Ecto neural progenitor cell (in vitro differentiated cells): Measurements from ENCODE around the gene CCDC196.
A peak's percentile ranks its signal among the peaks of the same experiment; 100 is the strongest.
"Not testable (repeated sequence)": the region's sequence is repeated elsewhere in the genome, so short reads cannot be mapped to it uniquely, and the experiment has no call there.

Experiments used
- DNase-seq: peaks from one replicate; pipeline ENCODE4 v3.0.0-alpha.2; 2018; ENCODE audit warnings: low spot score

The CCDC196 gene

DNA sequence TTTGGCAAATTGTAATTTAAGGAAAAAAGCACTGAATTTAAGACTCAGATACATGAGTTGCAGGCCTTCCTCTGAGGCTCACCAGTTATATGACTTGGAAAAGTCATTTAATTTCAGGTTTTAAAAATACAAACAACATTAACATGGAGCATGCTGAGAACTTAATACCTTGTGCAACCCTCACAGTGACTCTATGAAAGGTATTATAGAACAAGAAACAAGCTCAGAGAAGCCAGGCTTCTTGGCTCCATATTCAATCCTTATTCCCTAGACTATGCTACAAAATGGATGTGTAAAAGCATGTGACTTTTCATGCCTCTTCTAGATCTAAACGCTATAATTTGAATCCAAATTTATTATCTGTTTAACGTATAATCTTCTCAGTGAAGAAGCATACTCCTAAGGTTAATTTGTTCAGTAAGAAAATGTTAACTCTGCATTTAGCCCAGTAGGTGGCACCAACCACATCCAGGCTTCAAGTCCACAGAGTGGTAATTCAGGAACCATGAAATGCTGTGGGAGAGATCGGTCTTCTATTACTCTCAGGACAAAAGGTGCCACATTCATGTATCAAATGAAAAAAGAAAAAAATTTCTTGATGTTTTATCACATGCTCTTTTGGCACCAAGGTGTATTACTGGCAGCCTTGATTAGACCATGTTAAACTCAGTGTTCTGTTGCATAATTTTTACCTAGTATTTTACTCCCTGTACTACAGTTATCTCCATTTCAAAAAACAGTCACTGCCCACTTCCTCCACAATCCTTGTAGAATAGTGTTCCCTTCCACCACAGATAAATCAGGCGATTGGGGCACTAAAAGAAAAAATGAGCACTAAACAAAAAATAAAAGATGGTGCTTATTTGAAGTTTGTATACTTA, 9.3 kb downstream of the CCDC196 start:
- DNase-seq, result no peak

DNA sequence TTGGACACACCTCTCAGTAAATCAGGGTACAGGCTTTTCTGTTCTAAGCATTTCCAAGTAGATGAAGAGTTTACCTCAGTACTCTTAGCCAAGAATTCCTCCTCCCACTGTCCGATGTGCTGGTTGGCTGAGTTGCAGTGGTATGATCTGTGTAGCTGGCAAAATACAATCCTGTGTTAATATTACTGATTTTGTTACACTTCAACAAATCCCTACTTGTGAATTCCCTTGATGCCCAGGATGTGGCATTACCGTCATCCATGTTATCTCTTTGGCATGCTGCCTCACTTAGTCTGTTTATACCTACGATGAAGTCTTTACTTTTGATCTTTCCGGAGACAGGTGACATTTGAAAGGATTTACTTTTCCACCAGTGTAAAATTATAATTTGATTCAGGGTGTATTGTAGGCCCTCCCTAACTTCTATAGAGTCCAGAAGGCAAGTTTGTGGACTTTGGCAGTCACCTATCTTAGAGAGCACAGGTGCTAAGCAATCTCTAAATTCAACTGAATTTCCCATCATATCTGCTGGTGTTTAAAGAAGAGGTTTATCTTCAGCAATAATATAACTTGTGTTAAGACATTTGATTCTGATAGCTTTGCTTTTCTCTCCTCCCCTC, 10.1 kb downstream of the CCDC196 start:
- no peak for DNase-seq

DNA sequence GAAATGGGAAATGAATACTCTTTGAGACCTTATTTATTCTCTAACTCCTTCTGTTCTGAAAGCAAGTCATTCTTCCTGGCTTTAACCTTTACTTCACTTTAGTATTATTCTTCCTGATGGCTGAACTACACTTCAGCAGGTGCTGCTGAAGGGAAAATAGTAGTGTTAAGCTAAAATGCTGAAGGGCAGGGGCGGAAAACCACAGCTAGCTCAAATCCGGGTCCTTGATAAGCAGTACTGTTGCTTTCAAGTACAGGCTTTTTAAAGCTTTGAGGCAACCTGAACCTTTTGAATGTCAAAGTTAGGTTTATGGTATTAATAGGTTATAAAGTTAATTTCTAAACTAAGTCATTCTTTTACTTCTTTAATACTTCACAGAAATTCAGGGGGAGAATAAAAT, 10.7 kb downstream of the CCDC196 start:
- no peak for DNase-seq

DNA sequence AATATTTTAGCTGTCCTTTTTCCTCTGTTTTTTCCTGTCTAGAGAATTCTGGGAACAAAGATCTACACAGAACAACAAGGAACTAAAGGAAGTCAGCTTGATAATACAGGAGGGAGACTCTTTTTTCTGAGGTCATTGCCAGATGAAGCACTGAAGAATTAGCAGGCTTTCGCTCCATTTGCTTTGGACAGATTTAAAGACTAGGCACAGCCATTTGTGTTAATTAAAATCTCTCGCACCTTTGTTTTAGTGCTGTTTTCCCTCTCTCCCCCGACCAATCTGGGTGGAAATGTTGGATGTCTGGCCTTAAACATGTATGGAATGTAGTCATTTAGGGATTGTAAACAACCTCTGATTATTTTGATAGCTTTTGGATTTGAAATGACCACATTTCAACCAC, 12.1 kb downstream of the CCDC196 start:
- DNase-seq, result no peak

DNA sequence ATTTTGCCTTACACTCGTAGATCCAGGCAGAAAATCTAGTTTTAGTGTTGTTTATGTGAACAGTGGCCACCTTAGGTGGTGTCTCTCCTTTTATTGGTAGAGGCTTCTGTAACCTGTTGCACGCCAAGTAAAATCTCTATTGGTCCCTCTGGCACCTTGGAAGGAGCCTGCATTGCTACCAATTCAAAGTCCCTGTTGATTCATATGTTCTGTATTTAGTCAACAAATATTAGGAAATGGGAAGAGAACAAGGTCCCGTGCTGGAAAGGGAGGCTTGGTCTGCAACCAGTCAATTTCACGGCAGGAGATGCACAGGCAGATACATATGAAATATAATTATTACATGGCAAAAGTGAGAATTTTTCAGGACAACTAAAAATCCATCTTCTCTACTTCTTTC, 15.4 kb downstream of the CCDC196 start:
- DNase-seq, result no peak

DNA sequence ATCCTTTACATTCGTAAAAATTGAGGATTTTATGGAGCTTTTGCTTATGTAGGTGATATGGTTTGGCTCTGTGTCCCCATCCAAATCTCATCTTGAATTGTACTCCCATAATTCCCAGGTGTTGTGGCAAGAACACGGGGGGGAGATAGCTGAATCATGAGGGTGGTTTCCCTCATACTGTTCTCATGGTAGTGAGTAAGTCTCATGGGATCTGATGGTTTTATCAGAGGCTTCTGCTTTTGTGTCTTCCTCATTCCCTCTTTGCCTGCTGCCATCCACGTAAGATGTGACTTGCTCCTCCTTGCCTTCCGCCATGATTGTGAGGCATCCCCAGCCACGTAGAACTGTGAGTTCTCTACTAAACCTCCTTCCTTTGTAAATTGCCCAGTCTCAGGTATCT, 16.7 kb downstream of the CCDC196 start:
- not testable (repeated sequence) for DNase-seq

DNA sequence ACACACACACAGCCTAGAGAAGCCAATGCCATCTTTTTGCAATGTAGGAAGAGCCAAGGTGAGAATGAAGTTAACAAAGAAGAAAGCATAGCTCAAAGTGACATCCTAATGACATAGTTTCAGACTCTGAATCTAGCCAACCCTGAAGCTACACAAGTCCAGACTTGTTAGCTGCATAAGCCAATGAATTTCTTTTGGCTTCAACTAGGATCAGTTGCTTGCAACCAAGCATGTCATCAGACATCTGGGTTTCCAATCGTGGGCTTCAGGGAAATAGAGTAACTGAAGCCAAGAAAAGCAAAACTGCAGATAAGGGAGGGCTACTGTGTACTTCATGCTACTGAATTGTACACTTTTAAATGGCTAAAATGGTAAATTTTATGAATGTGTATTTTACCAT, 17.4 kb downstream of the CCDC196 start:
- DNase-seq, result no peak

DNA sequence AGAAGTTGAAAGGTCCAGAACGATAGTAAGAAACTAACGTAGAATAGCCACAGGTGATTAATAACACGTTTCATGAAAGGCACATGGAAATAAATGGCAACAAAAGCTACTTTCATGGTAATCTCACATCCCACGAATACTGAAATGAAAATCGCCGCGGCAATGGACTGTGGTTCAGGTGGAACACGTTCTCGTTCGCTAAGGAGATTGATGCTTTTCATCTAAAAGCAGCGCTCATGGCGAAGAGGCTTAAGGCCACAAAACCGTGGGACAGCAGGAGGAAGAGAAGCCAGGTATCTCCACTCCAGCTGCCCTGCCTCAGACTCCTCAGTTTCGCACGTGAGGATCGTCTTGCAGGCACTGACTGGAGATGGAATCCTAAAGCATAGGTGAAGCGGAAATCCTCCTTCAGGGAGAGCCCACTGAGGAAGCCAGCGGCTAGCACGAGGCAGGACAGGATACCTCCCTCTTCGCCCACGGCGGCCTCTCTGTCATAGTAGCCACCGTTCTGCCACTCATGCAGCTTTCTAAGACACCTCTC, 21.1 kb downstream of the CCDC196 start:
- no peak for DNase-seq

DNA sequence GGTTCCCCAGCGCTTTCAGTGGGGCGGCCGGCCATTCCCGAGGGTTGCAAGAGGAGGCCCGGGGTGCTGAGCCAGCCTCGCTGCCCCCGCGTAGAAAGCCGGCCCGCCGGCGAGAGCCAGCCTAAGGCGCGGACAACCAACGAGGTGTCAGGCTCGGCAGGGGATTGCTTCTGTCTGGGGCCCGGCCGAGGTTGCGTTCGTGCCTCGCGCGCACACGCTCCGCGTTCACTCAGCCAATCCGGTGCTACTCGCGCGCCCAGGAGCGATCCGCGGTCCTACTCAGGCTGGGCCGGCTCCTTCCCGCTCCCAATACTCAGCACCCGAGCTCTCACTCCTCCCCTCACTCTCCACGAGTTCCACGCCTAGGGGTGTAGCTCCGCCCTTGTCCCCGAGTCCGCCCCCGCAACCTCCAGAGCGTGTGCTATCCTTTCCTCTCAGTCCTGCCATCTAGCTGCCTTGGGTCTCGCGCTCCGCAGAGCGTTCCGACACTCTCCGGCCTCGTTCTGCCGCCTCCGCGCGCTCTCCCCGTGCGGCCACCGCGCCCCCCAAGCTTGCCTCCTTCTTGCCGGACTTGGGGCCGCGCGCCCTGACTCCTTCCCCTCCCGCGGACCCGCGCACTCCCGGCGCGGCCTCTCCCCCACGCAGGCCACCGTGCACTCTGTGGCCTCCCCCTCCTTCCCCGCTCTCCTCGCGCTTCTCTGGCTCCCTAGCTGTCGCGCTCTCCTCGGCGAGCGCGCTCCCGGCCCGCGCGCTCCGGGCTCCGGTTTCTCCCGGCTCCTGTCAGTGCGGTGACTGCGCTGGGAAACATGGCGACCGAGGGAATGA, 21.8 kb downstream of the CCDC196 start, which contains the start of gene GPHN:
TSS of gene GPHN (plus strand) at position 426 of the 825 bp plus-strand sequence.
- DNase-seq, result peak; percentile 96

DNA sequence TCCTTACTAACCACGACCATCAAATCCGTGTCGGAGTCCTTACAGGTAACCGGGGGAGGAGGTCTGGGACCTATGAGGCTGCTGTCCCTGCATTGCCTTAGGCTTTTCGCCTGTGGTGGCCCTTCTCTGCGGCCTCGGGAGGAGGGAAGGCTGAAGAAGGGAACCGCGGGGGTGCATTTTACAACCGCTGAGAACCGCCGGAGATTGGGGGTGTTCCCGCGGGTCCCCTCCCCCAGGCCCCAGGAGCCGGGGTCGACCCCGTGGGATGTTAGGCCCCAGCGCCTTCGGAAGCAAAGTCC, 22.3 kb downstream of the CCDC196 start:
- DNase-seq, result no peak

DNA sequence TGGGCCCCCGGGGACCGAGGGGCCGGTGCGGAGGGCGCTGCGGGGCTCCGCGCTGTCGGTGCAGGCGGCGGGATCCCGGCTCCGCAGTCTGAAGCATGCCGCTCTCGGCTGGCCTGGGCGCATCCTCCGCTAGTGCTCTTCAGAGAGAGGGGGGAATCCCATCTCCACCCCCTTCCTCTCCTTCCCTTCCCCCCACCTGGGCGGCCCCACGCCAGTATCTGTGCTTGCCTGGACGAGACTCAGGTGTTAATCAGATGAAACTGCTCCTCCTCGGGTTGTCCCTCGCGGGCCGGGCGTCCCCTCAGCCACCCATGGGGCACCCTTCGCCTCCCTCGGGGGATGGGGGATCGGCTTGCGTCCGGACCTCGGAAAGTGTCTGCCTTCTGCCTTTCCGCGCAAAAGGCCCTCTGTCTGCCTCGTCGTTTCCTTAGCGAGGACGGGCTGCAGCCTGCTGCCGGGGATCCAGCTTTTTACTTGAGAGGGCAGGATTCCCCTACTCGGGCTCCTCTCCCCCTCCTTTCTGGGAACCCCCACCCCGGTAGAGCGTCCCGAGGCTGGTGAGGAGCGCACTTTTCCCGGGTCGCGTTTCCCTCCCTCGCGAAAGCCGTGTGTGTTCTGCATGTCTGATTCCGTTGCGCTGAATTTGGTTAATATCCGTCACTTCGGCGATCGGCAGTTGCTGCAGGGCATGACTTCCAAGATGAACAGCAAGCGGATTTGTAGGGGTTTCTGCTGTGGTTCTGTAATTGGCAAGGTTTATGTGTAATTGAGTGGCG, 22.9 kb downstream of the CCDC196 start:
- peak; percentile 65 for DNase-seq

DNA sequence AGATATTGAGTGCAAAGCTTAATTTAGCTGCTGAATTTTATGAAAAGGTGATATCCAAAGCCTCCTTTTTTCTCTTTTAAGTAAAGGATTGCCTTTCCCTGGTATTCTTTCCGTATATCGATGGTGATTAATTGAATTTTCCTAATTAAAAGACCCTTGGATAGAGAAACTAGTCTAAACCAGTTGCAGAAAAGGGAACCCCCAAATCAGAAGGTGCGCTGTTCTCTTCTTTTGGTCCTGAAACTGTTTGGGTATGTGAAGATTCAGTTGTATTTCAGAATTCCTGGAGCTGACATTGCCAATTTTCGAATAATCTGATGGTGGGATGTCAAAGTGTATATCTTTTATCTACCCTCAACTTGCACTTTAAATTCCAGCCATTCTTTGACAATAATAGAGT, 23.7 kb downstream of the CCDC196 start:
- no peak for DNase-seq

DNA sequence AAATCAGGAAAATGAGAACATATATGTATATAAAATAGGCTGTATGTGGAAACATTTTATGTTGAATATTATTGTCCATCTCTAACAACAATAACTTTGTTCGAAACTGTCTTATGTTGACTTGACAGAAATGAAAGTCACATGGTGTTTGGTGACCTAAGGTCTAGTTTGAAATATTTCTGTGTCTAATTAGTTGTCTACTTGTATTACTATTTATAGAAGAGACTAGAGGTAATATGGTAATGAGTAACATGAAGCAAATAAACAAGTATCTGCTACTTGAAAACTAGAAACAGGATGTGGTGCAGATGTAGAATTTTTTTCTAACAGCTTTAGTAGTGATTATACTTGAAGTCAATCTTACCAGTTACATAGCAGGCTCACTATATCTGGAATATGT, 25.7 kb downstream of the CCDC196 start:
- DNase-seq, result no peak

DNA sequence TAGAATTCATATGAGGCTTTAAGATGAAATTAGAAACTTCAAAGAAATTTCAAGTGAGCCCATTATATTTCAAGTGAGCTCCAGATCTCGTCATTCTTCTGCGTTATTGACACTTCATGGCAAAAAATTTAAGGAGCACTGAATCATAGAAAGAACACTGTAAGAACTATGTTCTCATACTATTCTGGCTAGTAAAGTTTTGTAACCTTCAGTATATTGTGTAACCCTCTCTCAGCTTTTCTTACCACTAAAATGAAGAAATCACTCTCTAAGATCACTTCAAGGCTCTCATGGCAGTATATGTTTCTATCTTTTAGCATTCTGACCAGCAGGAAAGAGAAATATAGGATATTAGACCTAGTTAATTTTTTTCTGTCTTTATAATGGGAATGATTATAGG, 28.0 kb downstream of the CCDC196 start:
- no peak for DNase-seq

DNA sequence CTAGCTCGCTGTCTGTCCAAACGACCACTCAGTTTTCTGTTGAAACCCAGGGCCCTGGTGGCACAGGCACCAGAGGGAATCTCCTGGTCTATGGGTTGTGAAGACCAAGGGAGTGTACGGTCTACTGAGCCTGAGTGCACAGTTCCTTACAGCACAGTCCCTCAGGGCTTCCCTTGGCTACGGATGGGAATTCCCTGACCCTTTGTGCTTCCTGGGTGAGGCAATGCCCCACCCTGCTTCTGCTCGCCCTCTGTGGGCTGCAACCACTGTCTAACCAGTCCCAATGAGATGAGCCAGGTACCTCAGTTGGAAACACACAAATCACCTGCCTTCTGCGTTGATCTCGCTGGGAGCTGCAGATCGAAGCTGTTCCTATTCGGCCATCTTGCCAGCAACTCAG, 44.4 kb downstream of the CCDC196 start:
- DNase-seq, result no peak

DNA sequence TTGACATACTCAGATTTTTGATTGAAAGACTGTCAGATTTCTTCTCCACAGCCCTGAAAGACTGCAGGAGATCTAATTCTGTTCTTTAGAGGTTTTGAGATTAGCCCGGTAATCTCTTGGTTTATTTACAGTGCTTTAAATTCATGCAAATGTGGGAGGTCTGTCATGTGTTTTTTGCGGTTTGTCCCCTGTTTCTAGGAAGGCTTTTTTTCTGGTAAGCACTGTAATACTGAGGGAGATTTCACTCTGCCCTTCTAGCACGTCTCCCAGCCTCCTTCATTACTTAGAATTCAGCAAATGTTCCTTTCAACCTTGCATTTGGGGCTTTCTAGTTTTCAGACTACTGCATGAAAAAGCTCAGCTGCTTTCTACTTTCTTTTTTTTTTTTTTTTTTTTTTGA, 52.9 kb downstream of the CCDC196 start:
- DNase-seq, result no peak

DNA sequence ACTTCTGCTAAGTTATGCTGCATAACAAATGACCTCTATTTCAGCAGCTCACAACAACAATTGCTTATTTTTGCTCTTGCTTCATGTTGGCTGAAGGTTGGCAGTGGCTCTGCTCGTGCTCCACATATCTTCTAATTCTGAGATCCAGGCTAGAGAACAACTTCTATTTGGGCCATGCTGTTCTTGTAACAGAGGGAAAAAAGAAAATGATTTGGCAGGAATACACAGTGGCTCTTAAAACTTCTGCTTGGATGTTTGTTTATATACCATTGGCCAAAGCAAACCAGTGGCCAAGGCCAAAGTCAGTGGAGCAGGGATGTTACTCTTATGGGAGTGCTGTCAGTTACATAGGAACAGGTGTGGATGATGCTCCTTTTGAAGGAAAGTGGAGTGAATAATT, 53.9 kb downstream of the CCDC196 start:
- DNase-seq, result no peak

DNA sequence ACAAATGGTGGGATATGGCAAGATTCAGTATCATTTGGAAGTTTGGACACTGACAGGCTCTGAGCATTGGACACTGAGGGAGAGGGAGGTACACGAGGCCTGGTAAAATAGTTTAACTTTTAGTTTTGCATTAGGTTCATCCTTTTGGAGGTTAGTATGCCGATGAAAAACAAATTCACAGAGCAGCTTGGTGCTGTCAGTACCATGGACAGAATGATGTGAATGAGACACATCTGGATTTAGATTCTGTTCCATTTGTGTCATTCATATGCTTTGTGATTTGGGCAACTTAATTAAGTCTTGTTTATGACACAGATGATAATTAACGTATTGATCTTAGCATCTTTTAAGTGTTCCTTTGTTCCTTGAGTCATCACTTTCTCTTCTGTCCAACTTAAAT, 55.5 kb downstream of the CCDC196 start:
- DNase-seq, result no peak

DNA sequence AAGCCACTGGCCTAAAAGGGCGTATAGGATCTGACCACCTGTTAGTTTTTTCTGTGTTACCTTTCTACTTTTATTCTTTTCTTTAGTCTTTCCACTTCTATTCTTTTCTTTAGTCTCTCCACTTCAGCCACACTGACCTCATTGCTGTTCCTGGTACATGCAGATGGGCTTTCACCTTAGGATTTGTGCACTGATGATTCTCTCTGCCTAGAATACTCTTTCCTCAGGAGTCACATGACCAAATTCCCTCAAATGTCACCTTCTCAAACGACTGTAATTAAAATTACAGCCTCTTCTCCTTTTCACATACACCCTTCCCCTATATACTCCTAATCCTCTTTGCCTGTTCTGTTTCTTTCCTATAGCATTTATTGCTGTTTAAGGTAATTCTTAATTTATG, 57.8 kb downstream of the CCDC196 start:
- no peak for DNase-seq

DNA sequence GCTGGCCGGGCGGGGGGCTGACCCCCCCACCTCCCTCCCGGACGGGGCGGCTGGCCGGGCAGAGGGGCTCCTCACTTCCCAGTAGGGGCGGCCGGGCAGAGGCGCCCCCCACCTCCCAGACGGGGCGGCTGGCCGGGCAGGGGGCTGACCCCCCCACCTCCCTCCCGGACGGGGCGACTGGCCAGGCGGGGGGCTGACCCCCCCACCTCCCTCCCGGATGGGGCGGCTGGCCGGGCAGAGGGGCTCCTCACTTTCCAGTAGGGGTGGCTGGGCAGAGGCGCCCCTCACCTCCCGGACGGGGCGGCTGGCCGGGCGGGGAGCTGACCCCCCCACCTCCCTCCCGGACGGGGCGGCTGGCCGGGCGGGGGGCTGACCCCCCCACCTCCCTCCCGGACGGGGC, 59.0 kb downstream of the CCDC196 start:
- not testable (repeated sequence) for DNase-seq

DNA sequence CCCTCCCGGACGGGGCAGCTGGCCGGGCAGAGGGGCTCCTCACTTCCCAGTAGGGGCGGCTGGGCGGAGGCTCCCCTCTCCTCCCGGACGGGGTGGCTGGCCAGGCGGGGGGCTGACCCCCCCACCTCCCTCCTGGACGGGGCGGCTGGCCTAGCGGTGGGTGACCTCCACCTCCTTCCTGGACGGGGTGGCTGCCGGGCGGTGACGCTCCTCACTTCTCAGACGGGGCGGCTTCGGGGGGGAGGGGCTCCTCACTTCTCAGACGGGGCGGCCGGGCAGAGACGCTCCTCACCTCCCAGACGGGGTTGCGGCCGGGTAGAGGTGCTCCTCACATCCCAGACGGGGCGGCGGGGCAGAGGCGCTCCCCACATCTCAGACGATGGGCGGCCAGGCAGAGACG, 59.6 kb downstream of the CCDC196 start:
- not testable (repeated sequence) for DNase-seq
